ENCODE measurements around the gene BTK.

- TF ChIP-seq, protein P1, sequence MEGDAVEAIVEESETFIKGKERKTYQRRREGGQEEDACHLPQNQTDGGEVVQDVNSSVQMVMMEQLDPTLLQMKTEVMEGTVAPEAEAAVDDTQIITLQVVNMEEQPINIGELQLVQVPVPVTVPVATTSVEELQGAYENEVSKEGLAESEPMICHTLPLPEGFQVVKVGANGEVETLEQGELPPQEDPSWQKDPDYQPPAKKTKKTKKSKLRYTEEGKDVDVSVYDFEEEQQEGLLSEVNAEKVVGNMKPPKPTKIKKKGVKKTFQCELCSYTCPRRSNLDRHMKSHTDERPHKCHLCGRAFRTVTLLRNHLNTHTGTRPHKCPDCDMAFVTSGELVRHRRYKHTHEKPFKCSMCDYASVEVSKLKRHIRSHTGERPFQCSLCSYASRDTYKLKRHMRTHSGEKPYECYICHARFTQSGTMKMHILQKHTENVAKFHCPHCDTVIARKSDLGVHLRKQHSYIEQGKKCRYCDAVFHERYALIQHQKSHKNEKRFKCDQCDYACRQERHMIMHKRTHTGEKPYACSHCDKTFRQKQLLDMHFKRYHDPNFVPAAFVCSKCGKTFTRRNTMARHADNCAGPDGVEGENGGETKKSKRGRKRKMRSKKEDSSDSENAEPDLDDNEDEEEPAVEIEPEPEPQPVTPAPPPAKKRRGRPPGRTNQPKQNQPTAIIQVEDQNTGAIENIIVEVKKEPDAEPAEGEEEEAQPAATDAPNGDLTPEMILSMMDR (IDR thresholded peaks at IDR 0.05; ENCODE audit: insufficient read depth, low read depth, low read length) = no peak
- no peak for TF ChIP-seq EZH2 (IDR thresholded peaks at IDR 0.05; ENCODE audit: insufficient read depth, low read length)
These were observed 48.2 kb downstream of the BTK start for GRCh38 chrX:101337776-101338271.
